Uterus (tissue), 4 donors: ENCODE measurements around the gene STX2. TPM values are rescaled to one million over a fixed set of nuclear protein-coding genes. Genes with fewer than 3 reads are reported as not detected.
"Not testable (repeated sequence)": the region's sequence is repeated elsewhere in the genome, so short reads cannot be mapped to it uniquely, and the experiment has no call there.

Source experiments
- DNase-seq, 2 donors: peaks; one replicate each; pipeline ENCODE4 v3.0.0-alpha.2; 2019 to 2020
- H3K27ac ChIP-seq, 2 donors: fragments of 200-600 bp; sonication (generic); 1 replicate in 1 of 2; 2 replicates in 1 of 2; pipeline ENCODE4 v1.5.1; 2016 to 2018
- H3K27me3 ChIP-seq, 2 donors: fragments of 200-600 bp; sonication (generic); one replicate each; pipeline ENCODE4 v1.5.1; 2018 to 2019; ENCODE audit warnings: control low read depth in 1 of 2
- H3K36me3 ChIP-seq, 2 donors: fragments of 200-600 bp; sonication (generic); one replicate each; pipeline ENCODE4 v1.5.1; 2019; ENCODE audit warnings: control low read depth in 1 of 2
- H3K4me1 ChIP-seq, 2 donors: fragments of 200-600 bp; sonication (generic); one replicate each; pipeline ENCODE4 v1.5.1; 2018 to 2019; ENCODE audit warnings: control low read depth in 1 of 2
- H3K4me3 ChIP-seq, 2 donors: fragments of 200-600 bp; sonication (generic); 1 replicate in 1 of 2; 2 replicates in 1 of 2; pipeline ENCODE4 v1.5.1; 2018 to 2019; ENCODE audit warnings: mild to moderate bottlenecking in 1 of 2
- H3K9me3 ChIP-seq, 2 donors: fragments of 200-600 bp; sonication (generic); one replicate each; pipeline ENCODE4 v1.5.1; 2019; ENCODE audit warnings: control low read depth in 1 of 2
- POLR2A ChIP-seq, 2 donors: fragments of 450-650 bp; IDR thresholded peaks; one replicate each; pipeline ENCODE4 v1.6.1; 2016; ENCODE audit warnings: antibody characterized with exemption in 2 of 2, mild to moderate bottlenecking in 1 of 2, moderate library complexity in 1 of 2
- intact Hi-C: fragments of 100-400 bp; cut with DNase I; formaldehyde crosslinking; loops from one replicate; pipeline ENCODE4 v1.15.1; 2023; ENCODE audit warnings: low total_unique reads
- total RNA-seq, 4 donors: library from RNA; depleted of rRNA in 3 of 4; stranded (reverse); fragments of >200 nt in 3 of 4; gene quantifications; one replicate each; pipeline versions ENCODE4 v1.1.0 to v1.2.4, GENCODE V29; 2014 to 2023
- TF ChIP-seq, protein P1 (sequence below), 4 experiments: fragments of 200-600 bp in 2 of 4; fragments of 450-650 bp in 2 of 4; sonication (generic) in 2 of 4; IDR thresholded peaks; one replicate each; pipeline ENCODE4 v1.5.1; 2016 to 2019; ENCODE audit warnings: antibody characterized with exemption in 4 of 4, mild to moderate bottlenecking in 2 of 4, moderate library complexity in 1 of 4
- donor health status: DM: yes; HTN: yes; CAD: no.

Gene STX2
- total RNA-seq, 4 donors from 2014 or later, result 33.5 to 44.6 (median 35.4) TPM

DNA sequence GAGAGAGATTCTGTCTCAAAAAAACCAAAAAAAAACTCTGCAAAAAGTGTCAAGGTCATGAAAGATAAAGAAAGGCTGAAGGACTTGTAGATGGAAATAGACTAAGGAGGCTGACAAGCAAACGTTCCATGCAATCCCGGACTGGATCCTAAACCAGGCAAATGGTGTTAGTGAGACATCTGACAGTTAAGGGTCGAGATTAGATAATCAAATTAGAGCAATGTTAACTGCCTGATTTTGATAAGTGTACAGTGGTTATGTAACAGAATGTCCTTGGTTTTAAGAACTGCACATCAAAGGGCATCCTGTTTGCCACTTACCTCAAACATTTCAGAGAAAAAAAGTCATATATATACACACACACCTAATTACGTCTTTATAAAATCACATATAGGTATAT, 29.4 kb upstream of the STX2 start:
- no peak overlapping the region for H3K4me3 ChIP-seq
- TF ChIP-seq POLR2A (IDR thresholded peaks at IDR 0.05), result no peak
- TF ChIP-seq, protein P1, sequence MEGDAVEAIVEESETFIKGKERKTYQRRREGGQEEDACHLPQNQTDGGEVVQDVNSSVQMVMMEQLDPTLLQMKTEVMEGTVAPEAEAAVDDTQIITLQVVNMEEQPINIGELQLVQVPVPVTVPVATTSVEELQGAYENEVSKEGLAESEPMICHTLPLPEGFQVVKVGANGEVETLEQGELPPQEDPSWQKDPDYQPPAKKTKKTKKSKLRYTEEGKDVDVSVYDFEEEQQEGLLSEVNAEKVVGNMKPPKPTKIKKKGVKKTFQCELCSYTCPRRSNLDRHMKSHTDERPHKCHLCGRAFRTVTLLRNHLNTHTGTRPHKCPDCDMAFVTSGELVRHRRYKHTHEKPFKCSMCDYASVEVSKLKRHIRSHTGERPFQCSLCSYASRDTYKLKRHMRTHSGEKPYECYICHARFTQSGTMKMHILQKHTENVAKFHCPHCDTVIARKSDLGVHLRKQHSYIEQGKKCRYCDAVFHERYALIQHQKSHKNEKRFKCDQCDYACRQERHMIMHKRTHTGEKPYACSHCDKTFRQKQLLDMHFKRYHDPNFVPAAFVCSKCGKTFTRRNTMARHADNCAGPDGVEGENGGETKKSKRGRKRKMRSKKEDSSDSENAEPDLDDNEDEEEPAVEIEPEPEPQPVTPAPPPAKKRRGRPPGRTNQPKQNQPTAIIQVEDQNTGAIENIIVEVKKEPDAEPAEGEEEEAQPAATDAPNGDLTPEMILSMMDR (IDR thresholded peaks at IDR 0.05), result no peak
- no peak overlapping the region for H3K27ac ChIP-seq
- no peaks in the 10 kb centered on the region for H3K9me3 ChIP-seq
- intact Hi-C loops, result no loop called here
- H3K27me3 ChIP-seq, result no peaks in the 10 kb centered on the region
- no peaks in the 10 kb centered on the region for H3K36me3 ChIP-seq
- H3K4me1 ChIP-seq, result peaks cover 4 to 6% of the 10 kb centered on the region in 2 donors
- no peak for DNase-seq

DNA sequence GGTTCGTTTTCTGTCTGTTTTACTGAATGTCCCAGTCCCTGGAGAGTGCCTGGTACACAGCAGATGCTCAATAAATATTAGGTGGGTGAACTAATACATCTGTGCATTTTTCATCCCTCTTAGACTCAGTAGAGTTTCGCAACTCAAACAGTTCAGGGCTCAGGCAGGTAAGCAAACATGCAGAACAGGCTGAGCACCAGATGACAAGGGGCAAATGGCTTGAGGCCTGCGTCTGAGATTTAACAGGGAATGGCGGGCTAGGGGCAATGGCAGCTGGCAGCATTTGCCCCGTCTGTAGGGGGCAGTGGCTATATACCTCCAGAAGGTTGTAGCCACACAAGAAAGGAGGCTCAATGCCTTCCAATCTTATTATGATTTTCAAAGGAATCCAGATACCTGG, 24.2 kb upstream of the STX2 start:
- TF ChIP-seq, protein P1 (IDR thresholded peaks at IDR 0.05), result no peak
- no peak for TF ChIP-seq POLR2A (IDR thresholded peaks at IDR 0.05)
- Histone ChIP-seq H3K4me1 (no peaks in the 10 kb centered on the region), H3K27ac (no peak overlapping the region), H3K36me3 (no peaks in the 10 kb centered on the region), H3K9me3 (no peaks in the 10 kb centered on the region), H3K4me3 (no peak overlapping the region), H3K27me3 (no peaks in the 10 kb centered on the region)
- no peak for DNase-seq
- intact Hi-C loops, result no loop called here

DNA sequence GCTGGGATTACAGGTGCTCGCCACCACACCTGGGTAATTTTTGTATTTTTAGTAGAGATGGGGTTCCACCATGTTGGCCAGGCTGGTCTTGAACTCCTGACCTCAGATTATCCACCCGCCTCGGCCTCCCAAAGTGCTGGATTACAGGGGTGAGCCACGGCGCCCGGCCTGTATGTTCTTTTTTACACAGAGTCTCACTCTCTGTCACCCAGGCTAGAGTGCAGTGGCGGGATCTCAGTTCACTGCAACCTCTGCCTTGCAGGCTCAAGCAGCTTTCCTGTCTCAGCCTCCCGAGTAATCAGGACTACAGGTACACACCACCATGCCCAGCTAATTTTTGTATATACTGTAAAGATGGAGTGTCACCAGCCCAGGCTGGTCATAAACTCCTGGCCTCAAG, 23.7 kb upstream of the STX2 start:
- H3K27ac ChIP-seq, DNase-seq, H3K36me3 ChIP-seq, H3K4me3 ChIP-seq, H3K9me3 ChIP-seq, H3K4me1 ChIP-seq, H3K27me3 ChIP-seq, intact Hi-C loops: not testable (repeated sequence)

DNA sequence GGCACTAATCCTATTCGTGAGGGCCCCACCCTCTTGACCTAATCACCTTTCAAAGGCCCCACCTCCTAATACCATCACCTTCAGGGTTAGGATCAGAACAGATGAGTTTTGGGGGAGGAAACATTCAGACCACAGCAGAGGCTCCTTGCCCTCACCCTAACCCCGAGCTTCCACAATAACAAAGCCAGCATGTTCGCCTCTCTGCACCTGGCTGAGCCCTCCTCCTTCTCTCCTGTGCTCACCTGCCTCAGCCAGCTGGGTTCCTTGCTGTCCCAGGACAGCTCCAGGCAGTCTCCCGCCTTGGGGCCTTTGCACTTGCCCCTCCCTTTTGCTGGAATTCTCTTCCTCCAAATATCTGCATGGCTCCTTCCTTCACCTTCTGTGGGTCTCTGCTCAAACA, 23.1 kb upstream of the STX2 start:
- TF ChIP-seq, protein P1 (IDR thresholded peaks at IDR 0.05), result no peak
- TF ChIP-seq POLR2A (IDR thresholded peaks at IDR 0.05), result no peak
- Histone ChIP-seq H3K4me1 (no peaks in the 10 kb centered on the region), H3K27ac (no peak overlapping the region), H3K4me3 (no peak overlapping the region), H3K9me3 (no peaks in the 10 kb centered on the region), H3K27me3 (no peaks in the 10 kb centered on the region), H3K36me3 (no peaks in the 10 kb centered on the region)
- DNase-seq, result no peak
- intact Hi-C loops, result no loop called here

DNA sequence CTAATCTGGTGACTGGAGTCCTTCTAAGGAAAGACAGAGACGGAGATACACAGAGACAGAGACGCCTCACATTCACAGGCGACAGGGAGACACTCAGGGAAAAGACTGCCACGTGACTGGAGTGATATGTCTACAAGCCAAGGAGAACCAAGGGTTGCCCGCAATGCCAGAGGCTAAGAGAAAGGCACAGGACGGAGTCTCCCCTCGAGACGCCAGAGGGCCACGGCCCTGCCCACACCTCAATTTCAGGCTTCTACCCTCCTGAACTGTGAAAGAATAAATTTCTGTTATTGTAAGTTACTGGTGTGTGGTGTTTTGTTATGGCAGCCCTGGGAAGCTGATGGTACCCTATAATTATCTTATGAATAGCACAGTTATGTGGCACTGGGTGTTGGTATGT, 21.3 kb upstream of the STX2 start:
- TF ChIP-seq, protein P1 (IDR thresholded peaks at IDR 0.05), result no peak
- TF ChIP-seq POLR2A (IDR thresholded peaks at IDR 0.05), result no peak
- Histone ChIP-seq H3K9me3 (no peaks in the 10 kb centered on the region), H3K4me1 (no peaks in the 10 kb centered on the region), H3K36me3 (no peaks in the 10 kb centered on the region), H3K27ac (no peak overlapping the region), H3K4me3 (no peak overlapping the region), H3K27me3 (no peaks in the 10 kb centered on the region)
- intact Hi-C loops, result no loop called here
- no peak for DNase-seq

DNA sequence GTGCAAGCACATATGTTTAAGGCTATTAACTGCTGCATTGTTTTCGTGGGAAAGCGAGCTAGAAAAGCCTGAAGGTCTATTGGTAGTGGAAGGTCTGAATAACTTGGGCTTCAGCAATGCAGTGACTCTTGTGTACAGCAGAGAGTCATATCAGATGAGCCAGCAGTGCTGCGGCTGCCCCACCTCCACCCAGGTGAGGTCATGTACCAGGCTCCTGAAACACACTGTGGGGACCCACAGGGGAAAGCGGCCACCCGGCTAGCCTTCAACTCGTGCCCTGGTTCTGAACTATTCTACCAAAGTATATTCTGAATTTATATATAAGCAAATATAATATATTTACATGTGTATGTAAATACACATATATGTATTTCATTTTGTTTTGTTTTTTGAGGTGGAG, 20.1 kb upstream of the STX2 start:
- no peak for DNase-seq
- Histone ChIP-seq H3K9me3 (no peaks in the 10 kb centered on the region), H3K27me3 (no peaks in the 10 kb centered on the region), H3K36me3 (no peaks in the 10 kb centered on the region), H3K27ac (no peak overlapping the region), H3K4me3 (no peak overlapping the region), H3K4me1 (no peaks in the 10 kb centered on the region)
- intact Hi-C loops, result no loop called here
- TF ChIP-seq, protein P1 (IDR thresholded peaks at IDR 0.05), result no peak
- TF ChIP-seq POLR2A (IDR thresholded peaks at IDR 0.05), result no peak
